Caco-2 (cell line): ENCODE results near the gene FAF2. TPM values are rescaled to one million over a fixed set of nuclear protein-coding genes. Genes with fewer than 3 reads are reported as not detected.

Source experiments
- BruUV-seq: library from RNA; stranded (reverse); fragments of 400-500 nt; replicated peaks from 2 replicates; lab custom pipeline; 2021; lab: Mats Ljungman, UMichigan
- CTCF ChIA-PET: fragments of 300-600 bp; sonication (Branson Sonifier 250); formaldehyde crosslinking; loops from one replicate; lab custom pipeline; 2022; ENCODE audit warnings: antibody characterized with exemption; lab: Charles Lee
- POLR2A ChIA-PET: fragments of 300-600 bp; sonication (Branson Sonifier 250); formaldehyde crosslinking; loops from one replicate; lab custom pipeline; 2022; ENCODE audit warnings: antibody characterized with exemption; lab: Charles Lee
- DNase-seq, 2 experiments: peaks; one replicate each; pipeline versions ENCODE4 v3.0.0 to v3.0.0-alpha.2; 2020 to 2022
- H3K27me3 ChIP-seq: replicated peaks from 2 replicates; pipeline ENCODE4 v1.6.0; 2011; ENCODE audit warnings: low read length; ENCODE audit not compliant: control insufficient read depth, insufficient read depth
- H3K36me3 ChIP-seq: 2 replicates; pipeline ENCODE4 v1.5.1; 2011; ENCODE audit warnings: low read length; ENCODE audit not compliant: control insufficient read depth, insufficient read depth
- H3K4me1 ChIP-seq: fragments of 250-450 bp; sonication (Bioruptor Pico); 2 replicates; pipeline ENCODE4 v1.5.1; 2020; ENCODE audit warnings: mild to moderate bottlenecking
- H3K4me3 ChIP-seq: 2 replicates; pipeline ENCODE4 v1.5.1; 2011; ENCODE audit warnings: low read depth, mild to moderate bottlenecking, control low read depth, low read length
- H3K9me3 ChIP-seq: fragments of 250-450 bp; sonication (Bioruptor Pico); 2 replicates; pipeline ENCODE4 v1.5.1; 2020; ENCODE audit warnings: mild to moderate bottlenecking, moderate library complexity
- H3K27ac Mint-ChIP-seq: one replicate; pipeline ENCODE4 v1.8.0; 2022; ENCODE audit warnings: mixed read lengths; ENCODE audit not compliant: unreplicated experiment
- H3K27me3 Mint-ChIP-seq: one replicate; pipeline ENCODE4 v1.8.0; 2022; ENCODE audit warnings: mixed read lengths; ENCODE audit not compliant: insufficient read depth, unreplicated experiment
- H3K36me3 Mint-ChIP-seq: one replicate; pipeline ENCODE4 v1.8.0; 2022; ENCODE audit warnings: mild to moderate bottlenecking, mixed read lengths; ENCODE audit not compliant: insufficient read depth, unreplicated experiment
- H3K4me1 Mint-ChIP-seq: one replicate; pipeline ENCODE4 v1.8.0; 2022; ENCODE audit warnings: low read depth, mixed read lengths; ENCODE audit not compliant: unreplicated experiment
- H3K4me3 Mint-ChIP-seq: one replicate; pipeline ENCODE4 v1.8.0; 2022; ENCODE audit warnings: mild to moderate bottlenecking, moderate library complexity, mixed read lengths; ENCODE audit not compliant: unreplicated experiment
- H3K9me3 Mint-ChIP-seq: one replicate; pipeline ENCODE4 v1.8.0; 2022; ENCODE audit warnings: mixed read lengths; ENCODE audit not compliant: unreplicated experiment
- intact Hi-C: fragments of 100-400 bp; cut with micrococcal nuclease; formaldehyde crosslinking; loops from one replicate; pipeline ENCODE4 v1.10.0; 2022; ENCODE audit not compliant: unreplicated experiment
- total RNA-seq: library from RNA; stranded (reverse); gene quantifications from 2 replicates; pipeline ENCODE4 v1.2.3, GENCODE V29; 2022
- TF ChIP-seq, protein P1 (sequence below), 2 experiments: fragments of 200-600 bp in 1 of 2; IDR thresholded peaks; 1 replicate in 1 of 2; 2 replicates in 1 of 2; pipeline versions ENCODE4 v1.5.1 to v1.8.0; 2011 to 2022; ENCODE audit warnings: antibody characterized with exemption in 1 of 2, control low read depth in 1 of 2, inconsistent platforms in 1 of 2, low read depth in 1 of 2, low read length in 1 of 2, mild to moderate bottlenecking in 1 of 2, moderate library complexity in 1 of 2; ENCODE audit not compliant: insufficient read depth in 1 of 2, severe bottlenecking in 1 of 2, unreplicated experiment in 1 of 2

FAF2 gene
- total RNA-seq, 1 experiment from 2014 or later = 55.5 TPM

DNA sequence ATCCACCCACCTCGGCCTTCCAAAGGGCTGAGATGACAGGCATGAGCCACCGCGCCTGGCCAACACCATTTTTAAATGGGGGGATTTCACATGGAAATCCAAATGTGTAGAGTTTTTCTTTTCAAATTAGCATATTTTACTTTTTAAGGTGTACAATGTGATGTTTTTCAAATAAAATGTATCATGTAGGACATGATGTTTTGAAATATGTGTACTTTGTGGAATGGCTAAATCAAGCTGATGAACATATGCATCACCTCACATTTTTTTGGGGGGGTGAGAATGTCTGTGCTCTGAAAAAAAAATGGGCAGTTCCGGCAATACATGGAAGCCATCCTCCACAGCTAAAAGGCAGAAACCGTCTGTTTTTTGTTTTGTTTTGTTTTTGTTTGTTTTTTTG, 3.4 kb upstream of the FAF2 start:
- no TSS peak for BruUV-seq
- Mint-ChIP-seq H3K4me3 (no peak overlapping the region), H3K9me3 (no peaks in the 10 kb centered on the region), H3K4me1 (peaks cover 7% of the 10 kb centered on the region), H3K27me3 (no peaks in the 10 kb centered on the region), H3K36me3 (peaks cover 18% of the 10 kb centered on the region), H3K27ac (no peak overlapping the region)
- no peaks in the 10 kb centered on the region for H3K36me3 ChIP-seq
- H3K27me3 ChIP-seq = no peaks in the 10 kb centered on the region
- no peak for DNase-seq
- CTCF ChIA-PET = no interaction called here
- POLR2A ChIA-PET = no interaction called here
- intact Hi-C loops = no loop called here
- no peaks in the 10 kb centered on the region for H3K9me3 ChIP-seq
- peaks cover 11% of the 10 kb centered on the region for H3K4me1 ChIP-seq
- H3K4me3 ChIP-seq = no peak overlapping the region
- TF ChIP-seq, protein P1, sequence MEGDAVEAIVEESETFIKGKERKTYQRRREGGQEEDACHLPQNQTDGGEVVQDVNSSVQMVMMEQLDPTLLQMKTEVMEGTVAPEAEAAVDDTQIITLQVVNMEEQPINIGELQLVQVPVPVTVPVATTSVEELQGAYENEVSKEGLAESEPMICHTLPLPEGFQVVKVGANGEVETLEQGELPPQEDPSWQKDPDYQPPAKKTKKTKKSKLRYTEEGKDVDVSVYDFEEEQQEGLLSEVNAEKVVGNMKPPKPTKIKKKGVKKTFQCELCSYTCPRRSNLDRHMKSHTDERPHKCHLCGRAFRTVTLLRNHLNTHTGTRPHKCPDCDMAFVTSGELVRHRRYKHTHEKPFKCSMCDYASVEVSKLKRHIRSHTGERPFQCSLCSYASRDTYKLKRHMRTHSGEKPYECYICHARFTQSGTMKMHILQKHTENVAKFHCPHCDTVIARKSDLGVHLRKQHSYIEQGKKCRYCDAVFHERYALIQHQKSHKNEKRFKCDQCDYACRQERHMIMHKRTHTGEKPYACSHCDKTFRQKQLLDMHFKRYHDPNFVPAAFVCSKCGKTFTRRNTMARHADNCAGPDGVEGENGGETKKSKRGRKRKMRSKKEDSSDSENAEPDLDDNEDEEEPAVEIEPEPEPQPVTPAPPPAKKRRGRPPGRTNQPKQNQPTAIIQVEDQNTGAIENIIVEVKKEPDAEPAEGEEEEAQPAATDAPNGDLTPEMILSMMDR (IDR thresholded peaks at IDR 0.05; ENCODE audit: insufficient read depth in 1 of 2, low read depth in 1 of 2, low read length in 1 of 2, severe bottlenecking in 1 of 2, unreplicated experiment in 1 of 2) = no peak

DNA sequence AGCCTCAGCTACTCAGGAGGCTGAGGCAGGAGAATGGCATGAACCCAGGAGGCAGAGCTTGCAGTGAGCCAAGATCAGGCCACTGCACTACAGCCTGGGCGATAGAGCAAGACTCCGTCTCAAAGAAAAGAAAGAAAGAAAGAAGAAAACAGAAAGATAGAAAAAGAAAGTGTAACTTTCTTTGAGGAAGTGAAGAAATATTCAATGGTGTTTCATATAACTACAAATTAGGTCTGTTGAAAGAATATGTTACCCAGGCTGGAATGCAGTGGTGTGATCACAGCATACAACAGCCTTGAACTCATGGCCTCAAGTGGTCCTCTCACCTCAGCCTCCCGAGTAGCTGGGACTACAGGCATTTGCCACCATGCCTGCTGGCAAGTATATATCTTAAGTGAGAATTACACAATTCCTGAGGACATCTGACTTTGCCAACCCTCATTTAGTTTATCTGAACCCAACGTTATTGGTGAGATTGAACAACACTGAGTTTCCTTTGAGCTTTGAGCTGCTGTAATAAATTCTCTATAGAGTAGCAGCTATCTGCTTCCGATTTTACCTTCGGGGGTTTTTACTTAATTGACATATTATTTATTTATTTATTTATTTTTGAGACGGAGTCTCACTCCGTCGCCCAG, 2.0 kb upstream of the FAF2 start:
- no peak overlapping the region for H3K27ac Mint-ChIP-seq
- CTCF ChIA-PET = interaction anchor here (0.6 to 0.8 kb wide), 2 partner anchors 12 to 132 kb away, joined by 3 to 4 read pairs; no protein-coding TSS in a partner anchor

DNA sequence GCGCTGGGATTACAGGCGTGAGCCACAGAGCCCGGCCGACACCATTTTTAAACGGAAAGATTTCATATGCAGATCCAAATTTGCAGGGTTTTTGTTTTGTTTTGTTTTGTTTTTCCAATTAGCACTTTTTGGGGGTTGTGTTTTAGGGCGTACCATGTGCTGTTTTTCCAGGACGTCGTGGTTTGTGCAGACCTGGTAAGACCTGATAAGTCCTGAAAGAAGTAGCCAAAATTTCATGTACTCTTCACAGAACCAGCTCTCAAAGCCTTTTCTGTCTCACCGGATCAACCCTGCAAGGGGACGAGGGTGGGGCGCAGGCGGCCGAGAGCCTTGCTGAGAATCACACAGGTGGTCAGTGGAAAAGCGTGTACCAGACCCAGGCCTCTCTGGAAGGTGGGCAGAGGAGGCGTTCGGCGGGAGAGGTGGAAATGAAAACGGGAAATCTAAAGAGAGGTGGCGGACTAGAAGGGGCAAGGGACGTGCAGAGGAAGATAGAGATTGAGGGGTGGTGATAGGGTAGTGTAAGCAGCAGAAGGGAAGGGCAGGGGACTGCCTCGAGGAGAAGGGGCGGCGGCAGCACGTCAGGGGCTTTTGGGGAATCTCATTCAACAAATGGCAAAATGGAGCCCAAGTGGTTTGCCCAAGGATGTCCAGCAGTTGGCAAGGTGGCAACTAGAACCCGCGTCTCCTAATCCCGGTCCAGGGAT, 1.1 kb upstream of the FAF2 start:
- Histone ChIP-seq H3K36me3 (no peaks in the 10 kb centered on the region), H3K27me3 (no peaks in the 10 kb centered on the region), H3K9me3 (no peaks in the 10 kb centered on the region), H3K4me1 (peaks cover 7% of the 10 kb centered on the region; the same call in 1 of the 2 replicates), H3K4me3 (peak overlapping the region; percentile 57)
- Mint-ChIP-seq H3K27me3 (no peaks in the 10 kb centered on the region), H3K36me3 (peaks cover 23% of the 10 kb centered on the region), H3K4me3 (peak overlapping the region; percentile 86), H3K9me3 (no peaks in the 10 kb centered on the region), H3K4me1 (no peaks in the 10 kb centered on the region), H3K27ac (peak overlapping the region; percentile 91)
- ChIA-PET POLR2A (interaction anchor here (0.6 to 2.1 kb wide), 10 partner anchors 19 to 979 kb away, joined by 3 to 23 read pairs (median 5); partner anchors contain the start of genes CLTB, GRK6, KIAA1191 and RNF44), CTCF (interaction anchor here (0.6 to 1.8 kb wide), 24 partner anchors 11 to 717 kb away, joined by 3 to 24 read pairs (median 4); partner anchors contain the start of genes CLTB and RNF44)
- DNase-seq = peak in 1 of 2 experiments; percentile 24
- TF ChIP-seq, protein P1 (IDR thresholded peaks at IDR 0.05; ENCODE audit: insufficient read depth in 1 of 2, low read depth in 1 of 2, low read length in 1 of 2, severe bottlenecking in 1 of 2, unreplicated experiment in 1 of 2) = no peak
- intact Hi-C loops = no loop called here
- no TSS peak for BruUV-seq

More for the DNA sequence above, 2.0 kb upstream of the FAF2 start:
- Mint-ChIP-seq H3K4me3 (peak overlapping the region; percentile 27), H3K9me3 (no peaks in the 10 kb centered on the region), H3K36me3 (peaks cover 19% of the 10 kb centered on the region), H3K27me3 (no peaks in the 10 kb centered on the region), H3K4me1 (no peaks in the 10 kb centered on the region)
- no peak overlapping the region for H3K4me3 ChIP-seq
- H3K27me3 ChIP-seq = no peaks in the 10 kb centered on the region
- no TSS peak for BruUV-seq
- intact Hi-C loops = no loop called here
- no peak for DNase-seq
- H3K4me1 ChIP-seq = peaks cover 6% of the 10 kb centered on the region; the same call in 1 of the 2 replicates
- POLR2A ChIA-PET = no interaction called here
- no peaks in the 10 kb centered on the region for H3K9me3 ChIP-seq
- H3K36me3 ChIP-seq = no peaks in the 10 kb centered on the region
- TF ChIP-seq, protein P1 (IDR thresholded peaks at IDR 0.05; ENCODE audit: insufficient read depth in 1 of 2, low read depth in 1 of 2, low read length in 1 of 2, severe bottlenecking in 1 of 2, unreplicated experiment in 1 of 2) = no peak
